ENCODE results near the gene GALNT7. TPM values are rescaled to one million over a fixed set of nuclear protein-coding genes. Genes with fewer than 3 reads are reported as not detected.
"Not testable (repeated sequence)": the region's sequence is repeated elsewhere in the genome, so short reads cannot be mapped to it uniquely, and the experiment has no call there.

The GALNT7 gene
- total RNA-seq, result 4.6 TPM
- long read RNA-seq, full-length matches to known transcripts, result 2 of 6 reads
- long read RNA-seq, partial matches to known transcripts, result 1 of 6 reads
- long read RNA-seq, other reads (novel, unspliced or antisense), result 3 of 6 reads

- intact Hi-C loops (cut with micrococcal nuclease), result no loop called here
- ATAC-seq (peak; percentile 78), DNase-seq (peak; percentile 72)
Measured at GRCh38 chr4:173168396-173169177, at the start of gene GALNT7. Gene GALNT7, plus strand, starts transcription at chr4:173168811. Its CDS starts 25 bp downstream, at chr4:173168836.

- intact Hi-C loops (cut with micrococcal nuclease); ATAC-seq: not testable (repeated sequence)
Measured at GRCh38 chr4:173118819-173119218, 49.8 kb upstream of the GALNT7 start.

GRCh38 chr4:173119818-173120217 is 48.8 kb upstream of the GALNT7 start:
- ATAC-seq, result no peak
- DNase-seq, result no peak
- intact Hi-C loops (cut with micrococcal nuclease), result no loop called here

More at GRCh38 chr4:173118819-173119218, 49.8 kb upstream of the GALNT7 start:
- DNase-seq, result not testable (repeated sequence)

GRCh38 chr4:173121076-173121561 is 47.5 kb upstream of the GALNT7 start:
- peak; percentile 71 for ATAC-seq
- intact Hi-C loops (cut with micrococcal nuclease), result no loop called here
- no peak for DNase-seq

- no peak for DNase-seq
- no peak for ATAC-seq
- intact Hi-C loops (cut with micrococcal nuclease), result no loop called here
Measured at GRCh38 chr4:173124209-173124865, 44.3 kb upstream of the GALNT7 start.

- intact Hi-C loops (cut with micrococcal nuclease), result no loop called here
- DNase-seq, result no peak
- no peak for ATAC-seq
Measured at GRCh38 chr4:173125216-173125812, 43.3 kb upstream of the GALNT7 start.

GRCh38 chr4:173128199-173128890 is 40.3 kb upstream of the GALNT7 start:
- intact Hi-C loops (cut with micrococcal nuclease), result no loop called here

GRCh38 chr4:173130687-173131086 is 37.9 kb upstream of the GALNT7 start:
- intact Hi-C loops (cut with micrococcal nuclease), result no loop called here
- ATAC-seq, result no peak

More at GRCh38 chr4:173128199-173128890, 40.3 kb upstream of the GALNT7 start:
- ATAC-seq (no peak), DNase-seq (no peak)

GRCh38 chr4:173134426-173134825 is 34.2 kb upstream of the GALNT7 start:
- intact Hi-C loops (cut with micrococcal nuclease), result no loop called here
- DNase-seq, result no peak
- ATAC-seq, result no peak

More at GRCh38 chr4:173130687-173131086, 37.9 kb upstream of the GALNT7 start:
- no peak for DNase-seq

- intact Hi-C loops (cut with micrococcal nuclease), result no loop called here
- ATAC-seq (no peak), DNase-seq (no peak)
Measured at GRCh38 chr4:173135241-173135847, 33.3 kb upstream of the GALNT7 start.

GRCh38 chr4:173138624-173139023 is 30.0 kb upstream of the GALNT7 start:
- ATAC-seq, result no peak
- intact Hi-C loops (cut with micrococcal nuclease), result no loop called here
- no peak for DNase-seq

- ATAC-seq (no peak), DNase-seq (no peak)
- intact Hi-C loops (cut with micrococcal nuclease), result no loop called here
Measured at GRCh38 chr4:173139561-173139960, 29.1 kb upstream of the GALNT7 start.

- ATAC-seq (no peak), DNase-seq (no peak)
- intact Hi-C loops (cut with micrococcal nuclease), result no loop called here
Measured at GRCh38 chr4:173145131-173145530, 23.5 kb upstream of the GALNT7 start.

- ATAC-seq (no peak), DNase-seq (no peak)
- intact Hi-C loops (cut with micrococcal nuclease), result no loop called here
Measured at GRCh38 chr4:173146456-173146855, 22.2 kb upstream of the GALNT7 start.

GRCh38 chr4:173151496-173151895 is 17.1 kb upstream of the GALNT7 start:
- DNase-seq, result no peak
- intact Hi-C loops (cut with micrococcal nuclease), result no loop called here
- ATAC-seq, result no peak

- no peak for DNase-seq
- intact Hi-C loops (cut with micrococcal nuclease), result no loop called here
- ATAC-seq, result no peak
Measured at GRCh38 chr4:173152104-173152503, 16.5 kb upstream of the GALNT7 start.

- no peak for DNase-seq
- intact Hi-C loops (cut with micrococcal nuclease), result no loop called here
- ATAC-seq, result no peak
Measured at GRCh38 chr4:173153445-173153844, 15.2 kb upstream of the GALNT7 start.

GRCh38 chr4:173159791-173160190 is 8.8 kb upstream of the GALNT7 start:
- DNase-seq, result no peak
- intact Hi-C loops (cut with micrococcal nuclease), result no loop called here
- ATAC-seq, result no peak

- ATAC-seq (no peak), DNase-seq (no peak)
- intact Hi-C loops (cut with micrococcal nuclease), result no loop called here
Measured at GRCh38 chr4:173160871-173161270, 7.7 kb upstream of the GALNT7 start.

Data from left ventricle myocardium superior (tissue), 1 donor.